Panc1 (cell line): ENCODE results near the gene MYBPHL. TPM values are rescaled to one million over a fixed set of nuclear protein-coding genes. Genes with fewer than 3 reads are reported as not detected.

Source experiments
- ATAC-seq: fragments of 200-7000 bp; cut with Tn5 transposase; 2 replicates; pipeline ENCODE4 v1.9.1; 2020; ENCODE audit warnings: mild to moderate bottlenecking, moderate library complexity
- BruUV-seq: library from RNA; stranded (reverse); fragments of 400-500 nt; replicated peaks from 2 replicates; lab custom pipeline; 2021; lab: Mats Ljungman, UMichigan
- CTCF ChIA-PET: fragments of 300-600 bp; sonication (Branson Sonifier 250); formaldehyde crosslinking; loops from one replicate; lab custom pipeline; 2022; ENCODE audit warnings: antibody characterized with exemption; lab: Charles Lee
- POLR2A ChIA-PET: fragments of 300-600 bp; sonication (Branson Sonifier 250); formaldehyde crosslinking; loops from one replicate; lab custom pipeline; 2022; ENCODE audit warnings: antibody characterized with exemption; lab: Charles Lee
- DNase-seq: peaks from one replicate; pipeline ENCODE4 v3.0.0-alpha.2; 2010; ENCODE audit warnings: low read depth, low spot score
- H3K27ac ChIP-seq: 2 replicates; pipeline ENCODE4 v1.5.1; 2011; ENCODE audit warnings: mild to moderate bottlenecking, low read length, inconsistent platforms
- H3K27me3 ChIP-seq: fragments of 200-500 bp; sonication (Bioruptor generic); 2 replicates; pipeline ENCODE4 v1.6.0; 2014; ENCODE audit warnings: low read length, inconsistent platforms; ENCODE audit not compliant: control insufficient read depth, insufficient read depth
- H3K36me3 ChIP-seq: fragments of 200-500 bp; sonication (Bioruptor generic); 2 replicates; pipeline ENCODE4 v1.5.1; 2014; ENCODE audit warnings: inconsistent platforms, mild to moderate bottlenecking, low read length, moderate library complexity; ENCODE audit not compliant: control insufficient read depth, insufficient read depth
- H3K4me1 ChIP-seq: 2 replicates; pipeline ENCODE4 v1.5.1; 2011; ENCODE audit warnings: inconsistent platforms, mild to moderate bottlenecking, low read length, moderate library complexity; ENCODE audit not compliant: control insufficient read depth, insufficient read depth
- H3K4me3 ChIP-seq, 2 experiments: 2 replicates each; pipeline ENCODE4 v1.5.1; 2011 to 2012; ENCODE audit warnings: low read depth in 2 of 2, low read length in 2 of 2, mild to moderate bottlenecking in 2 of 2, inconsistent platforms in 1 of 2, moderate library complexity in 1 of 2
- H3K9me3 ChIP-seq: fragments of 200-500 bp; sonication (Bioruptor generic); 2 replicates; pipeline ENCODE4 v1.5.1; 2014; ENCODE audit warnings: low read depth, mild to moderate bottlenecking, inconsistent platforms, low read length, moderate library complexity; ENCODE audit not compliant: control insufficient read depth, insufficient read depth
- CTCF ChIP-seq: fragments of 450-650 bp; IDR thresholded peaks from 2 replicates; pipeline ENCODE4 v1.5.1; 2017; ENCODE audit warnings: mild to moderate bottlenecking
- POLR2AphosphoS5 ChIP-seq: IDR thresholded peaks from 2 replicates; pipeline ENCODE4 v1.6.1; 2012; ENCODE audit warnings: mild to moderate bottlenecking, low read depth, low read length, moderate library complexity
- REST ChIP-seq, 2 experiments: IDR thresholded peaks; 2 replicates each; pipeline ENCODE4 v1.6.1; 2011 to 2012; ENCODE audit warnings: low read depth in 2 of 2, control low read depth in 1 of 2, low read length in 1 of 2, mild to moderate bottlenecking in 1 of 2, moderate library complexity in 1 of 2; ENCODE audit not compliant: insufficient read depth in 1 of 2
- SIN3A ChIP-seq: IDR thresholded peaks from 2 replicates; pipeline ENCODE4 v1.6.1; 2012; ENCODE audit warnings: low read depth, mild to moderate bottlenecking, low read length, moderate library complexity, borderline replicate concordance; ENCODE audit not compliant: insufficient read depth
- TCF7L2 ChIP-seq: IDR thresholded peaks from 2 replicates; pipeline ENCODE4 v1.6.1; 2011; ENCODE audit warnings: mild to moderate bottlenecking, low read depth, low read length, inconsistent platforms
- in situ Hi-C: cut with HindIII; loops from 2 replicates; pipeline ENCODE4 v1.10.0; 2016; ENCODE audit warnings: low sequenced_read_pairs, low pct_unique_long_range_greater_than_20kb
- intact Hi-C: fragments of 100-400 bp; cut with micrococcal nuclease; formaldehyde crosslinking; loops from one replicate; pipeline ENCODE4 v1.10.0; 2022; ENCODE audit not compliant: unreplicated experiment
- total RNA-seq: library from RNA; stranded (reverse); gene quantifications from one replicate; pipeline ENCODE4 v1.2.1, GENCODE V29; 2021; ENCODE audit not compliant: unreplicated experiment

The MYBPHL gene
- total RNA-seq, 1 experiment from 2014 or later = not detected

GRCh38 chr1:109242387-109242786 is 64.4 kb downstream of the MYBPHL start:
- ATAC-seq (no peak), DNase-seq (no peak)
- ChIA-PET POLR2A (no interaction called here), CTCF (no interaction called here)
- intact Hi-C loops (no loop called here), in situ Hi-C loops (no loop called here)
- no peak overlapping the region for H3K4me3 ChIP-seq
- no peak overlapping the region for H3K27ac ChIP-seq
- no peaks in the 10 kb centered on the region for H3K9me3 ChIP-seq
- no peaks in the 10 kb centered on the region; the same call in 1 of the 2 replicates for H3K4me1 ChIP-seq
- no peaks in the 10 kb centered on the region for H3K27me3 ChIP-seq
- no peak for TF ChIP-seq SIN3A
- TF ChIP-seq POLR2AphosphoS5 = no peak
- TF ChIP-seq REST (IDR thresholded peaks at IDR 0.05; ENCODE audit: insufficient read depth in 1 of 2, low read depth in 2 of 2, low read length in 1 of 2) = no peak
- TF ChIP-seq TCF7L2 = no peak
- no peak for TF ChIP-seq CTCF
- BruUV-seq = no TSS peak
- peaks cover 3% of the 10 kb centered on the region; the same call in 1 of the 2 replicates for H3K36me3 ChIP-seq

Other genes with a start within 250 kb of the MYBPHL start
- gene TAF13, start 231.0 kb downstream of the MYBPHL start, total RNA-seq = 28.9 TPM
- gene TMEM167B, start 216.2 kb downstream of the MYBPHL start, total RNA-seq = 18.1 TPM
- gene ELAPOR1, start 192.9 kb downstream of the MYBPHL start, total RNA-seq = 0.28 TPM
- 115 TPM for gene SARS1, start 93.1 kb downstream of the MYBPHL start, total RNA-seq
- 4.1 TPM for gene CELSR2, start 57.5 kb downstream of the MYBPHL start, total RNA-seq
- 40.6 TPM for gene PSRC1, start 23.9 kb downstream of the MYBPHL start, total RNA-seq
- gene SORT1, start 90.9 kb upstream of the MYBPHL start, total RNA-seq = 25.1 TPM
- 118 TPM for gene PSMA5, start 119.4 kb upstream of the MYBPHL start, total RNA-seq
- gene SYPL2, start 159.5 kb upstream of the MYBPHL start, total RNA-seq = 0.74 TPM
- 4.9 TPM for gene ATXN7L2, start 176.9 kb upstream of the MYBPHL start, total RNA-seq
- gene CYB561D1, start 187.1 kb upstream of the MYBPHL start, total RNA-seq = 4.5 TPM
- 0.64 TPM for gene AMIGO1, start 202.7 kb upstream of the MYBPHL start, total RNA-seq
- gene GPR61, start 232.9 kb upstream of the MYBPHL start, total RNA-seq = not detected
- gene GNAI3, start 241.6 kb upstream of the MYBPHL start, total RNA-seq = 6.4 TPM